Caco-2 (cell line): ENCODE data around the gene MMAB. TPM values are rescaled to one million over a fixed set of nuclear protein-coding genes. Genes with fewer than 3 reads are reported as not detected.

Experiments used
- BruUV-seq: library from RNA; stranded (reverse); fragments of 400-500 nt; replicated peaks from 2 replicates; lab custom pipeline; 2021; lab: Mats Ljungman, UMichigan
- CTCF ChIA-PET: fragments of 300-600 bp; sonication (Branson Sonifier 250); formaldehyde crosslinking; loops from one replicate; lab custom pipeline; 2022; ENCODE audit warnings: antibody characterized with exemption; lab: Charles Lee
- POLR2A ChIA-PET: fragments of 300-600 bp; sonication (Branson Sonifier 250); formaldehyde crosslinking; loops from one replicate; lab custom pipeline; 2022; ENCODE audit warnings: antibody characterized with exemption; lab: Charles Lee
- DNase-seq, 2 experiments: peaks; one replicate each; pipeline versions ENCODE4 v3.0.0 to v3.0.0-alpha.2; 2020 to 2022
- H3K27me3 ChIP-seq: replicated peaks from 2 replicates; pipeline ENCODE4 v1.6.0; 2011; ENCODE audit warnings: low read length; ENCODE audit not compliant: control insufficient read depth, insufficient read depth
- H3K36me3 ChIP-seq: 2 replicates; pipeline ENCODE4 v1.5.1; 2011; ENCODE audit warnings: low read length; ENCODE audit not compliant: control insufficient read depth, insufficient read depth
- H3K4me1 ChIP-seq: fragments of 250-450 bp; sonication (Bioruptor Pico); 2 replicates; pipeline ENCODE4 v1.5.1; 2020; ENCODE audit warnings: mild to moderate bottlenecking
- H3K4me3 ChIP-seq: 2 replicates; pipeline ENCODE4 v1.5.1; 2011; ENCODE audit warnings: low read depth, mild to moderate bottlenecking, control low read depth, low read length
- H3K9me3 ChIP-seq: fragments of 250-450 bp; sonication (Bioruptor Pico); 2 replicates; pipeline ENCODE4 v1.5.1; 2020; ENCODE audit warnings: mild to moderate bottlenecking, moderate library complexity
- H3K27ac Mint-ChIP-seq: one replicate; pipeline ENCODE4 v1.8.0; 2022; ENCODE audit warnings: mixed read lengths; ENCODE audit not compliant: unreplicated experiment
- H3K27me3 Mint-ChIP-seq: one replicate; pipeline ENCODE4 v1.8.0; 2022; ENCODE audit warnings: mixed read lengths; ENCODE audit not compliant: insufficient read depth, unreplicated experiment
- H3K36me3 Mint-ChIP-seq: one replicate; pipeline ENCODE4 v1.8.0; 2022; ENCODE audit warnings: mild to moderate bottlenecking, mixed read lengths; ENCODE audit not compliant: insufficient read depth, unreplicated experiment
- H3K4me1 Mint-ChIP-seq: one replicate; pipeline ENCODE4 v1.8.0; 2022; ENCODE audit warnings: low read depth, mixed read lengths; ENCODE audit not compliant: unreplicated experiment
- H3K4me3 Mint-ChIP-seq: one replicate; pipeline ENCODE4 v1.8.0; 2022; ENCODE audit warnings: mild to moderate bottlenecking, moderate library complexity, mixed read lengths; ENCODE audit not compliant: unreplicated experiment
- H3K9me3 Mint-ChIP-seq: one replicate; pipeline ENCODE4 v1.8.0; 2022; ENCODE audit warnings: mixed read lengths; ENCODE audit not compliant: unreplicated experiment
- CTCF ChIP-seq, 2 experiments: fragments of 200-600 bp in 1 of 2; IDR thresholded peaks; 1 replicate in 1 of 2; 2 replicates in 1 of 2; pipeline versions ENCODE4 v1.5.1 to v1.8.0; 2011 to 2022; ENCODE audit warnings: antibody characterized with exemption in 1 of 2, control low read depth in 1 of 2, inconsistent platforms in 1 of 2, low read depth in 1 of 2, low read length in 1 of 2, mild to moderate bottlenecking in 1 of 2, moderate library complexity in 1 of 2; ENCODE audit not compliant: insufficient read depth in 1 of 2, severe bottlenecking in 1 of 2, unreplicated experiment in 1 of 2
- intact Hi-C: fragments of 100-400 bp; cut with micrococcal nuclease; formaldehyde crosslinking; loops from one replicate; pipeline ENCODE4 v1.10.0; 2022; ENCODE audit not compliant: unreplicated experiment
- total RNA-seq: library from RNA; stranded (reverse); gene quantifications from 2 replicates; pipeline ENCODE4 v1.2.3, GENCODE V29; 2022

MMAB gene
- total RNA-seq, 1 experiment from 2014 or later = 48.9 TPM

DNA sequence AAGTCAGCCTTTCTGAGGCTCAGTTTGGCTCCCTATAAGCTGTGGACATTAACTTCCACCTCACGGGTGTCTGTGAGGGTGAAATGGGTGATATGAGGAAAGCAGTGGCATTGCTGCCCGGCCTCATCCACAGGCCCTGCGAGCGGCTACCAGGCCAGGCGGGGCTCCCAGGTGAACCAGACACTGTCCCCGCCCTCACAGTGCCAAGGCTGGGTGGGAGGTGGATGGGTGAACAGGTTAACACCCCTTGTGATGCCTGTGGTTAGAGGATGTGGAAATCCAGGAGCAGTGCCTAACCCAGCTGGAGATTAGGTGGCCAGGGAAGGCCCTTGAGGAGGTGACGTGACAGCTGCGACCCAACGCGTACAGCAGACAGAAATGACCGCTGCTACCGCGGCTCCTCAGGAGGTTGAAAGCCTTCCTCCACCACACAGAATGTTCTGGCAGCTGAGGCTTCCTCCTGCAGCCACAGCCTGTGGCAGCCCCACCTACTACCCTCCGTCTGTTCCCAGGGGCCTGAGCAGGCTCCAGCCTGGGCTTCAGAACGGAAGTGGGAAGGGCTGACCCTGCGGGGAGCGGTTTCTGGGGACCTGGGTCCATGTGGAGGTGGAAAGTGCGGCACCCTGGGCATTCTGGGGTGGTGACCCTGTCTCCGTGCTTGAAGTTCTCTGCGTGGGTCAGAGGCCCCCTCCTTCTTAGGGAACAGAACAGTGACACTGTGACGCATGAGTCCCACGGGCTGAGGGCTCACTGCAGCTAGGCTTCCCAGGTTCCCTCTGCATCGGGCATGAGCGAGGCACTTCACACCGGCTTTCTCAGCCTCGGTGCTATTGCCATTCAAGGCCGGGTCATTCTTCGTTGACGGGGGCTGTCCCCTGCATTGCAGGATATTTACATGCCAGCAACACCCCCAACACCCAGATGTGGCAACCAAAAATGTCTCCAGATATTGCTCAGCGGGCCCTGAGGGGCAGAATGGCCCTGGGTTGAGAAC lies 9.7 kb downstream of the MMAB start:
- intact Hi-C loops = no loop called here
- Mint-ChIP-seq H3K4me1 (no peaks in the 10 kb centered on the region), H3K36me3 (peaks cover 51% of the 10 kb centered on the region), H3K27me3 (no peaks in the 10 kb centered on the region), H3K9me3 (no peaks in the 10 kb centered on the region), H3K4me3 (no peak overlapping the region), H3K27ac (no peak overlapping the region)
- no TSS peak for BruUV-seq
- no peak for DNase-seq
- POLR2A ChIA-PET = no interaction called here
- Histone ChIP-seq H3K4me3 (no peak overlapping the region), H3K27me3 (no peaks in the 10 kb centered on the region), H3K36me3 (peaks cover 5% of the 10 kb centered on the region), H3K4me1 (no peaks in the 10 kb centered on the region), H3K9me3 (peaks cover 6% of the 10 kb centered on the region; the same call in 1 of the 2 replicates)
- CTCF ChIA-PET = no interaction called here
- no peak for TF ChIP-seq CTCF (IDR thresholded peaks at IDR 0.05; ENCODE audit: insufficient read depth in 1 of 2, low read depth in 1 of 2, low read length in 1 of 2, severe bottlenecking in 1 of 2, unreplicated experiment in 1 of 2)

DNA sequence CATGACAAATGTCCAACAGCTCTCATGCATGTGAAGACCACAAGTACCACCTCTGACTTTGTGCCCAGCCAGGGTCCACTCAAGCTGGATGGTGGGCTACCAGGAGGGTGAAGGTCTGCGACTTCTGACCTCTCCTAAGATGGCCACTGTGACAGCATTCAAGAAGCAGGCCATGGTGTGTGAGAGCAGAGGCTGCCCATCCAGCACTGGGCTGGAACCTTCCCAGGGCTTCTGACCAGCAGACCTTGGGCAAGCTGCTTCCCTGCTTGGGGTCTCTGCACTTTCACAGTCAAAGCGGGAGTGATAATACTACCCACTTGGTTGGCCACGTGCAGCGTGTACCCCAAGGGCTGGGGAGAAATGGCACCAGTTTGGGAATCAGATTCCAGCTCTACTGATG lies 10.4 kb downstream of the MMAB start:
- CTCF ChIA-PET = no interaction called here
- POLR2A ChIA-PET = no interaction called here
- Histone ChIP-seq H3K9me3 (peaks cover 6% of the 10 kb centered on the region; the same call in 1 of the 2 replicates), H3K27me3 (no peaks in the 10 kb centered on the region), H3K4me3 (no peak overlapping the region), H3K4me1 (no peaks in the 10 kb centered on the region), H3K36me3 (peaks cover 5% of the 10 kb centered on the region)
- Mint-ChIP-seq H3K27ac (no peak overlapping the region), H3K27me3 (no peaks in the 10 kb centered on the region), H3K4me1 (no peaks in the 10 kb centered on the region), H3K36me3 (peaks cover 44% of the 10 kb centered on the region), H3K9me3 (no peaks in the 10 kb centered on the region), H3K4me3 (no peak overlapping the region)
- no TSS peak for BruUV-seq
- intact Hi-C loops = no loop called here
- no peak for DNase-seq
- TF ChIP-seq CTCF (IDR thresholded peaks at IDR 0.05; ENCODE audit: insufficient read depth in 1 of 2, low read depth in 1 of 2, low read length in 1 of 2, severe bottlenecking in 1 of 2, unreplicated experiment in 1 of 2) = no peak

DNA sequence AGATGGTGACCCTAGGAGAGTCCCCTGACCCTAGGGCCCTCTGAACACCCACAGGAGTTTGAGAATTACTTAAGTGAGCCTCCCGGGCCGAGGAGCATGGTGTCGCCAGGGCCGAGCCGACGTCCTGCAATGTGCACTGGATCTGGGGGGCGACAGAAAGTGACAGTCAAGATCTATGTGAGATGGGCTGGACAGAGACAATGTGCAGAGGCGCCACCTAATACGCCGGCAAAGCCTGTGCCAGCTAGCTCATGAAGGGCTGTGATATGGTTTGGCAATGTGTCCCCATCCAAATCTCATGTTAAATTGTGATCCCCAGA lies 11.6 kb downstream of the MMAB start:
- Mint-ChIP-seq H3K27me3 (no peaks in the 10 kb centered on the region), H3K9me3 (no peaks in the 10 kb centered on the region), H3K4me3 (no peak overlapping the region), H3K4me1 (no peaks in the 10 kb centered on the region), H3K36me3 (peaks cover 34% of the 10 kb centered on the region), H3K27ac (no peak overlapping the region)
- TF ChIP-seq CTCF (IDR thresholded peaks at IDR 0.05; ENCODE audit: insufficient read depth in 1 of 2, low read depth in 1 of 2, low read length in 1 of 2, severe bottlenecking in 1 of 2, unreplicated experiment in 1 of 2) = no peak
- no peaks in the 10 kb centered on the region for H3K4me1 ChIP-seq
- no peak for DNase-seq
- ChIA-PET POLR2A (no interaction called here), CTCF (no interaction called here)
- peaks cover 6% of the 10 kb centered on the region; the same call in 1 of the 2 replicates for H3K9me3 ChIP-seq
- H3K4me3 ChIP-seq = no peak overlapping the region
- no TSS peak for BruUV-seq
- H3K36me3 ChIP-seq = peaks cover 5% of the 10 kb centered on the region
- H3K27me3 ChIP-seq = no peaks in the 10 kb centered on the region
- intact Hi-C loops = no loop called here
